Right lobe of liver (tissue), 4 donors: ENCODE measurements around the gene FSCB.

ENCODE experiments used
- POLR2A ChIP-seq: fragments of 450-650 bp; IDR thresholded peaks from one replicate; pipeline ENCODE4 v1.6.1; 2017; ENCODE audit warnings: antibody characterized with exemption, mild to moderate bottlenecking
- TF ChIP-seq, protein P1 (sequence below), 4 donors: fragments of 200-600 bp in 3 of 4; fragments of 450-650 bp in 1 of 4; IDR thresholded peaks; one replicate each; pipeline versions ENCODE4 v1.5.1 to v1.8.0; 2016 to 2022; ENCODE audit warnings: antibody characterized with exemption in 4 of 4, mild to moderate bottlenecking in 2 of 4
- donor health status: DM: no; HTN: no; CAD: no.
- donor health status: DM: no; HTN: no; CAD: no.
- donor health status: DM: no; HTN: yes; CAD: no.

DNA sequence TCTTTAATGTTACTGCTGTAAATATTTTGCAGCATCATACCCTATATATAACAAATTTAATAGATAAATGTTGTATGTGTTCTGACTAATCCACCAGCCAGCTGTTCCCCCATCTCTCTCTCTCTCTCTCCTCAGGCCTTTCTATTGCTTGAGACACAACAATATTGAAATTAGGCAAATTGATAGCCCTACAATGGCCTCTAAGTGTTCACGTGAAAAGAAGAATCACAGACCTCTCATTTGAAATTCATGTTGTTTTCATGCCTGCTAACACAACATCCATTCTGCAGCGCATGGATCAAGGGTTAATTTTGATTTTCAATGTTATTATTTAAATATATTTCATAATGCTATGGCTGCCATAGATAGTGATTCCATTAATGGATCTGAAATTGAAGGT is 1.8 kb upstream of the FSCB start:
- TF ChIP-seq, protein P1, sequence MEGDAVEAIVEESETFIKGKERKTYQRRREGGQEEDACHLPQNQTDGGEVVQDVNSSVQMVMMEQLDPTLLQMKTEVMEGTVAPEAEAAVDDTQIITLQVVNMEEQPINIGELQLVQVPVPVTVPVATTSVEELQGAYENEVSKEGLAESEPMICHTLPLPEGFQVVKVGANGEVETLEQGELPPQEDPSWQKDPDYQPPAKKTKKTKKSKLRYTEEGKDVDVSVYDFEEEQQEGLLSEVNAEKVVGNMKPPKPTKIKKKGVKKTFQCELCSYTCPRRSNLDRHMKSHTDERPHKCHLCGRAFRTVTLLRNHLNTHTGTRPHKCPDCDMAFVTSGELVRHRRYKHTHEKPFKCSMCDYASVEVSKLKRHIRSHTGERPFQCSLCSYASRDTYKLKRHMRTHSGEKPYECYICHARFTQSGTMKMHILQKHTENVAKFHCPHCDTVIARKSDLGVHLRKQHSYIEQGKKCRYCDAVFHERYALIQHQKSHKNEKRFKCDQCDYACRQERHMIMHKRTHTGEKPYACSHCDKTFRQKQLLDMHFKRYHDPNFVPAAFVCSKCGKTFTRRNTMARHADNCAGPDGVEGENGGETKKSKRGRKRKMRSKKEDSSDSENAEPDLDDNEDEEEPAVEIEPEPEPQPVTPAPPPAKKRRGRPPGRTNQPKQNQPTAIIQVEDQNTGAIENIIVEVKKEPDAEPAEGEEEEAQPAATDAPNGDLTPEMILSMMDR (IDR thresholded peaks at IDR 0.05): no peak
- no peak for TF ChIP-seq POLR2A
